Measurements from ENCODE around the gene ZNF653.

The ZNF653 gene

GRCh38 chr19:11505504-11506100, at the start of gene ZNF653:
ZNF653 (minus strand) TSS chr19:11505839; CDS start chr19:11505786, 53 bp downstream.
- DNase-seq: peak; percentile 89 to 94

GRCh38 chr19:11555246-11555645, 49.6 kb upstream of the ZNF653 start:
- DNase-seq: no peak

GRCh38 chr19:11554160-11554559, 48.5 kb upstream of the ZNF653 start:
- no peak for DNase-seq

GRCh38 chr19:11552666-11553372, 47.2 kb upstream of the ZNF653 start:
- DNase-seq: no peak

- no peak for DNase-seq
Observed at GRCh38 chr19:11551603-11552235, 46.1 kb upstream of the ZNF653 start.

- DNase-seq: no peak
Observed at GRCh38 chr19:11550265-11550664, 44.6 kb upstream of the ZNF653 start.

- no peak for DNase-seq
Observed at GRCh38 chr19:11549386-11549953, 43.8 kb upstream of the ZNF653 start.

- DNase-seq: no peak
Observed at GRCh38 chr19:11547929-11548700, 42.5 kb upstream of the ZNF653 start.

GRCh38 chr19:11541238-11541637, 35.6 kb upstream of the ZNF653 start:
- DNase-seq: no peak

- DNase-seq: no peak
Observed at GRCh38 chr19:11540645-11541044, 35.0 kb upstream of the ZNF653 start.

GRCh38 chr19:11539495-11540365, 34.1 kb upstream of the ZNF653 start:
- DNase-seq: no peak

GRCh38 chr19:11538232-11539036, 32.8 kb upstream of the ZNF653 start, which contains the start of gene CNN1:
CNN1 (plus strand) TSS chr19:11538851; CDS start chr19:11538928, 77 bp downstream.
- no peak for DNase-seq

- DNase-seq: peak; percentile 77 to 88
Observed at GRCh38 chr19:11535792-11536595, 30.4 kb upstream of the ZNF653 start.

GRCh38 chr19:11534948-11535347, 29.3 kb upstream of the ZNF653 start:
- DNase-seq: no peak

GRCh38 chr19:11534538-11534937, 28.9 kb upstream of the ZNF653 start:
- no peak for DNase-seq

- peak; percentile 19 to 33 for DNase-seq
Observed at GRCh38 chr19:11530432-11530831, 24.8 kb upstream of the ZNF653 start.

GRCh38 chr19:11528551-11529341, 23.1 kb upstream of the ZNF653 start, which contains the start of gene ECSIT:
ECSIT (minus strand) TSS chr19:11529134; CDS start chr19:11519170, 9,964 bp downstream.
- DNase-seq: peak; percentile 88 to 91

GRCh38 chr19:11519138-11519537, 13.5 kb upstream of the ZNF653 start:
- DNase-seq: no peak

GRCh38 chr19:11513946-11514345, 8.3 kb upstream of the ZNF653 start:
- DNase-seq: no peak

Measured in stimulated activated CD4-positive, alpha-beta T cell treated with anti-CD3 and anti-CD28 coated beads, Interleukin-4, amount 100 ng/mL, for 4 hours (primary cell).